ENCODE results near the gene POLQ. TPM values are rescaled to one million over a fixed set of nuclear protein-coding genes. Genes with fewer than 3 reads are reported as not detected.

Gene POLQ
- total RNA-seq, 6 experiments from 2014 or later: 3.3 to 7.7 (median 7.0) TPM

- Mint-ChIP-seq H3K9me3 (no peaks in the 10 kb centered on the region), H3K4me1 (ENCODE audit: low read depth) (peaks cover 55% of the 10 kb centered on the region), H3K27me3 (ENCODE audit: insufficient read depth) (no peaks in the 10 kb centered on the region), H3K36me3 (ENCODE audit: low read depth) (peaks cover 9% of the 10 kb centered on the region; the same call in 1 of the 2 replicates), H3K4me3 (peak overlapping the region; percentile 57), H3K27ac (peak overlapping the region; percentile 84)
- TF ChIP-seq, protein P1, sequence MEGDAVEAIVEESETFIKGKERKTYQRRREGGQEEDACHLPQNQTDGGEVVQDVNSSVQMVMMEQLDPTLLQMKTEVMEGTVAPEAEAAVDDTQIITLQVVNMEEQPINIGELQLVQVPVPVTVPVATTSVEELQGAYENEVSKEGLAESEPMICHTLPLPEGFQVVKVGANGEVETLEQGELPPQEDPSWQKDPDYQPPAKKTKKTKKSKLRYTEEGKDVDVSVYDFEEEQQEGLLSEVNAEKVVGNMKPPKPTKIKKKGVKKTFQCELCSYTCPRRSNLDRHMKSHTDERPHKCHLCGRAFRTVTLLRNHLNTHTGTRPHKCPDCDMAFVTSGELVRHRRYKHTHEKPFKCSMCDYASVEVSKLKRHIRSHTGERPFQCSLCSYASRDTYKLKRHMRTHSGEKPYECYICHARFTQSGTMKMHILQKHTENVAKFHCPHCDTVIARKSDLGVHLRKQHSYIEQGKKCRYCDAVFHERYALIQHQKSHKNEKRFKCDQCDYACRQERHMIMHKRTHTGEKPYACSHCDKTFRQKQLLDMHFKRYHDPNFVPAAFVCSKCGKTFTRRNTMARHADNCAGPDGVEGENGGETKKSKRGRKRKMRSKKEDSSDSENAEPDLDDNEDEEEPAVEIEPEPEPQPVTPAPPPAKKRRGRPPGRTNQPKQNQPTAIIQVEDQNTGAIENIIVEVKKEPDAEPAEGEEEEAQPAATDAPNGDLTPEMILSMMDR (IDR thresholded peaks at IDR 0.05): no peak
- peak; percentile 81 for DNase-seq
Observed at GRCh38 chr3:121482660-121483059, 63.1 kb downstream of the POLQ start.

GRCh38 chr3:121481106-121481880 lies 64.5 kb downstream of the POLQ start:
- no peaks in the 10 kb centered on the region for H3K9me3 Mint-ChIP-seq
- peaks cover 12% of the 10 kb centered on the region; the same call in 1 of the 2 replicates for H3K36me3 Mint-ChIP-seq (ENCODE audit: low read depth)
- H3K27ac Mint-ChIP-seq: peak overlapping the region; percentile 84
- TF ChIP-seq, protein P1 (IDR thresholded peaks at IDR 0.05): no peak
- H3K27me3 Mint-ChIP-seq (ENCODE audit: insufficient read depth): no peaks in the 10 kb centered on the region
- peak overlapping the region; percentile 28; the same call in 1 of the 2 replicates for H3K4me3 Mint-ChIP-seq
- DNase-seq: peak; percentile 80
- H3K4me1 Mint-ChIP-seq (ENCODE audit: low read depth): peaks cover 69% of the 10 kb centered on the region

DNA sequence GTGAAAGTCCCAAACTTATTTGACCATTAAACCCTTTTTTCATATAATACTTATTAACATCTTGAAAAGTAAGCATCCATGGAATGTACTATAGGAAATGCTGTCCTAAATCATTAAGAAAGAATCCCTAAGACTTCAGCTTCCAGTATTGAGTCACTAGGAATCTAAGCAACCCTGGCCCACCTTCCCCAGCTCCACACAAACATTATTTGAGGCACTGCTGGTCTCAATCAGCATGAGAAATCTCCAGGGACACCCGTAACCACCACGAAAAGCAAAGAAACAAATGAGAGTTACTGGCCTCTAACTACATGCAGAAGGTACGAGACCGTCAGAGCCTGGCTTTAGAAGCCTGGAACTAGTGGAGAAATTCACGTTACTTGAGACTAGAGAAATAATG lies 68.2 kb downstream of the POLQ start:
- Mint-ChIP-seq H3K4me1 (ENCODE audit: low read depth) (peaks cover 55% of the 10 kb centered on the region), H3K27ac (peak overlapping the region; percentile 95), H3K36me3 (ENCODE audit: low read depth) (peaks cover 20% of the 10 kb centered on the region), H3K9me3 (no peaks in the 10 kb centered on the region), H3K27me3 (ENCODE audit: insufficient read depth) (no peaks in the 10 kb centered on the region; the same call in 1 of the 2 replicates), H3K4me3 (peak overlapping the region; percentile 73)
- TF ChIP-seq, protein P1 (IDR thresholded peaks at IDR 0.05): no peak
- DNase-seq: peak; percentile 74

GRCh38 chr3:121473001-121473400 lies 72.8 kb downstream of the POLQ start:
- peaks cover 22% of the 10 kb centered on the region for H3K4me1 Mint-ChIP-seq (ENCODE audit: low read depth)
- H3K27me3 Mint-ChIP-seq (ENCODE audit: insufficient read depth): no peaks in the 10 kb centered on the region; the same call in 1 of the 2 replicates
- no peaks in the 10 kb centered on the region for H3K9me3 Mint-ChIP-seq
- no peak overlapping the region for H3K27ac Mint-ChIP-seq
- no peak for DNase-seq
- no peak overlapping the region for H3K4me3 Mint-ChIP-seq
- TF ChIP-seq, protein P1 (IDR thresholded peaks at IDR 0.05): no peak
- H3K36me3 Mint-ChIP-seq (ENCODE audit: low read depth): peaks cover 18% of the 10 kb centered on the region

DNA sequence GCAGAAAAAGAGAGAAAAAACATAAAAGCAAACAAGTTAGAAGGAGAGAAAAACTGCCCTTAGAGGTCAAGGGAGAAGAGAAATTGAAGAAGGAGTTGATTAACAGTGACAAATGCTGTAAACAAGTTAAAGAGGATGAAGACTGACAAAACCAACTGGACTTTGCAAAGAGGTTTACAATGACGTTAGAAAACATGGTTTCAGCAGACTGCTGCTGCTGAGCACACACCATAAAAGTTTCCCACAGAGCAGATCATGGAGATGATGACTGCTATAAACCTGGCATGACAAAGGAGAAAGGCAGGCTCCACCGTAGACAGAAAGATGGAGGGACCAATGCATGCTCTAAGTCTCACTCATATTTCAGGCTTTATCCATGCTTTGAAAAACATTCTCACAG lies 78.7 kb downstream of the POLQ start:
- Mint-ChIP-seq H3K27ac (0 out of 2 replicates have a peak overlapping the region, but pooled peaks have one; percentile 5), H3K36me3 (ENCODE audit: low read depth) (peaks cover 14% of the 10 kb centered on the region; the same call in 1 of the 2 replicates), H3K9me3 (no peaks in the 10 kb centered on the region), H3K4me1 (ENCODE audit: low read depth) (0 out of 2 replicates have a peak, but pooled peaks cover 5% of the 10 kb centered on the region), H3K4me3 (no peak overlapping the region), H3K27me3 (ENCODE audit: insufficient read depth) (no peaks in the 10 kb centered on the region)
- no peak for DNase-seq
- TF ChIP-seq, protein P1 (IDR thresholded peaks at IDR 0.05): no peak

Data from HFFc6 (cell line).